PC-9 (cell line): Measurements from ENCODE around the gene GPSM1.

Source experiments
- EZH2 ChIP-seq: fragments of 200-600 bp; sonication (generic); IDR thresholded peaks from 2 replicates; pipeline ENCODE4 v1.8.0; 2017; ENCODE audit warnings: antibody characterized with exemption, low read depth
- TF ChIP-seq, protein P1 (sequence below): fragments of 200-600 bp; sonication (generic); conservative IDR thresholded peaks from 2 replicates; pipeline ENCODE4 v1.6.1; 2017; ENCODE audit warnings: mixed run types, antibody characterized with exemption, mild to moderate bottlenecking, moderate library complexity

DNA sequence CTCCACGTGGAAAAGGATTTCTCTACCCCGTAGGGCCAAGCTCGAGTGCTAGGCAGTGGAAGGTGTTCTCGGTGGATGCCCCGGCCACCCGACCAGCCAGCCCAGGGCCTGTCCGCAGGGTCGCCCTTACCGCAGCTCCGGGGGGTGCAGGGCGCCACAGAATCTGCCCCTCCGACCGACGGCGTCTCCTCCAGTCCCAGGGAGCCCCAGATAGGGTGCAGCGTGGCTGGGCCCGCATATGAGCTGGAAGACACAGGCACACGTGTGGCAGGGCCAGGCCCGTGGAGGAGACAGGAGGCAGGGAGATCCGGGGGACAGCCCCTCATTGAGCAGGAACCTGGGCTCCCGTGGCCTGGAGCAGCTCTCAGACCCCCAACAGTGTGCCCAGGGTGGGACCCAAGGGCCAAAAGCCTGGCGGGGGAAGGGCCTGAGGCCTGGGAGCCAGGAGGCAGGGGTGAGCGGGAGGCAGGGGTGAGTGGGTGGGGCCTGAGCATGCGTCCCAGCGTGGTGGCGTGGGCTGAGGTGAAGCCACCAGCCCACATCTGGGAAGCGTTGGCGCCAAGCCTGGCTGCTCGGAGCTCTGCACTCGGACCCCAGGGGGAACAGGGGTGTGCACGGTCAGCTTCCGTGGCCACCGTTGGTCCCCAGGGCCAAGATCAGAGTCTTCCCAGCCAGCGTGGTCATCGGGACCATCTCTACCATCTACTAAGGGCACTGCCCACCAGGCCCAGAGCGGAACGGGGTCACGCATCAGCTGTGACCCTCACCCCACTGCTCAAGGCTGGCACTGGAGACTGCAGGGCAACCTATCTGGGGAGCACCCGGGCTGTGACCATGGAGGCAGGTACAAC is 45.7 kb upstream of the GPSM1 start:
- TF ChIP-seq, protein P1, sequence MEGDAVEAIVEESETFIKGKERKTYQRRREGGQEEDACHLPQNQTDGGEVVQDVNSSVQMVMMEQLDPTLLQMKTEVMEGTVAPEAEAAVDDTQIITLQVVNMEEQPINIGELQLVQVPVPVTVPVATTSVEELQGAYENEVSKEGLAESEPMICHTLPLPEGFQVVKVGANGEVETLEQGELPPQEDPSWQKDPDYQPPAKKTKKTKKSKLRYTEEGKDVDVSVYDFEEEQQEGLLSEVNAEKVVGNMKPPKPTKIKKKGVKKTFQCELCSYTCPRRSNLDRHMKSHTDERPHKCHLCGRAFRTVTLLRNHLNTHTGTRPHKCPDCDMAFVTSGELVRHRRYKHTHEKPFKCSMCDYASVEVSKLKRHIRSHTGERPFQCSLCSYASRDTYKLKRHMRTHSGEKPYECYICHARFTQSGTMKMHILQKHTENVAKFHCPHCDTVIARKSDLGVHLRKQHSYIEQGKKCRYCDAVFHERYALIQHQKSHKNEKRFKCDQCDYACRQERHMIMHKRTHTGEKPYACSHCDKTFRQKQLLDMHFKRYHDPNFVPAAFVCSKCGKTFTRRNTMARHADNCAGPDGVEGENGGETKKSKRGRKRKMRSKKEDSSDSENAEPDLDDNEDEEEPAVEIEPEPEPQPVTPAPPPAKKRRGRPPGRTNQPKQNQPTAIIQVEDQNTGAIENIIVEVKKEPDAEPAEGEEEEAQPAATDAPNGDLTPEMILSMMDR = no peak
- no peak for TF ChIP-seq EZH2
